ENCODE data around the gene PSEN2. TPM values are rescaled to one million over a fixed set of nuclear protein-coding genes. Genes with fewer than 3 reads are reported as not detected.

The PSEN2 gene
- total and polyA plus RNA-seq, 2 of the 8 experiments (the other 6 are each of a cell fraction or from before 2014, with no cell fraction given), result 22.9 to 29.0 TPM

GRCh38 chr1:226873771-226874578 lies 3.6 kb downstream of the PSEN2 start:
- no peaks in the 10 kb centered on the region for H3K9me3 ChIP-seq (ENCODE audit: insufficient read depth in 2 of 2, low read depth in 1 of 2, low read length in 1 of 2)
- H2BK15ac ChIP-seq (ENCODE audit: low read length), result peak overlapping the region; percentile 88; the same call in 1 of the 2 replicates
- H3K27ac ChIP-seq (ENCODE audit: low read depth, low read length), result no peak overlapping the region
- no peak overlapping the region for H3K4ac ChIP-seq (replicated peaks; ENCODE audit: insufficient read length, low read depth, low read length)
- peaks cover 4 to 12% (median 10%) of the 10 kb centered on the region in 4 experiments for H3K4me1 ChIP-seq (replicated peaks in 1 of 4; ENCODE audit: control insufficient read depth in 3 of 4, insufficient read depth in 4 of 4, low read length in 3 of 4)
- ChIA-PET POLR2A (ENCODE audit: partially characterized antibody) (interaction anchor here (0.9 to 1.3 kb wide), 3 partner anchors 10 to 220 kb away, joined by 3 to 4 read pairs (median 3); no protein-coding TSS in a partner anchor), CTCF (ENCODE audit: partially characterized antibody) (interaction anchor here (0.6 to 2.0 kb wide), 3 partner anchors 15 to 240 kb away, joined by 3 to 8 read pairs (median 4); no protein-coding TSS in a partner anchor)
- TF ChIP-seq RFX5 (IDR thresholded peaks at IDR 0.05; ENCODE audit: borderline replicate concordance, low read depth, low read length), result no peak
- H4K8ac ChIP-seq (ENCODE audit: extremely low read depth, insufficient read depth, low read length), result no peak overlapping the region
- no peak for DNase-seq (ENCODE audit: low read depth in 1 of 2, low spot score in 2 of 2)
- no peak overlapping the region for H2BK12ac ChIP-seq (ENCODE audit: low read depth, low read length)
- no peak overlapping the region for H3K23ac ChIP-seq (ENCODE audit: insufficient read length)
- H3K27me3 ChIP-seq (replicated peaks in 1 of 4; ENCODE audit: control insufficient read depth in 3 of 4, extremely low read depth in 1 of 4, insufficient read depth in 3 of 4, low read length in 3 of 4), result peaks cover 0 to 12% (median 5%) of the 10 kb centered on the region in 4 experiments; a peak in 4 of 7 replicates
- no peak overlapping the region for H3K18ac ChIP-seq (ENCODE audit: extremely low read depth, low read length)
- H2BK120ac ChIP-seq (replicated peaks; ENCODE audit: low read depth, low read length), result no peak overlapping the region
- H4K91ac ChIP-seq (replicated peaks; ENCODE audit: insufficient read length, low read length), result no peak overlapping the region
- 86% methylated on average over 7 of the region's 7 CpGs; no CpG with 5 or more reads in 1 of the 2 experiments for WGBS, 2 experiments (ENCODE audit: extremely low coverage in 1 of 2, insufficient coverage in 1 of 2, insufficient read length in 1 of 2, insufficient replicate concordance in 2 of 2, low coverage in 1 of 2, low lambda C conversion rate in 2 of 2, missing lambda C conversion rate in 1 of 2)
- peaks cover 2% of the 10 kb centered on the region for H3K79me1 ChIP-seq (ENCODE audit: low read depth, low read length)
- H4K20me1 ChIP-seq (replicated peaks in 1 of 2; ENCODE audit: control insufficient read depth in 1 of 2, insufficient read depth in 2 of 2, low read length in 2 of 2), result no peaks in the 10 kb centered on the region
- peaks cover 0 to 3% (median 3%) of the 10 kb centered on the region in 4 experiments; a peak in 3 of 8 replicates for H3K36me3 ChIP-seq (ENCODE audit: control insufficient read depth in 2 of 4, insufficient read depth in 4 of 4, low read length in 3 of 4)
- H3K4me2 ChIP-seq (ENCODE audit: insufficient read depth in 1 of 2, low read depth in 2 of 2, low read length in 2 of 2), result no peak overlapping the region
- H2BK20ac ChIP-seq (ENCODE audit: low read length), result no peak overlapping the region
- no peak overlapping the region for H3K9ac ChIP-seq (replicated peaks in 1 of 4; ENCODE audit: extremely low read depth in 1 of 4, low read depth in 3 of 4, low read length in 3 of 4)
- FAIRE-seq, result no peak
- H3K56ac ChIP-seq (replicated peaks; ENCODE audit: insufficient read length, low read depth, low read length), result no peak overlapping the region
- H3K4me3 ChIP-seq (ENCODE audit: extremely low read depth in 1 of 4, insufficient read depth in 2 of 4, low read depth in 3 of 4, low read length in 4 of 4), result no peak overlapping the region
- peaks cover 10% of the 10 kb centered on the region; the same call in 1 of the 2 replicates for H3K23me2 ChIP-seq (ENCODE audit: low read depth, low read length)
- H2BK5ac ChIP-seq (ENCODE audit: low read depth, low read length), result no peak overlapping the region; the same call in 1 of the 2 replicates
- no peaks in the 10 kb centered on the region for H3K79me2 ChIP-seq (ENCODE audit: control insufficient read depth in 1 of 2, insufficient read depth in 2 of 2, low read length in 2 of 2)
- no peak overlapping the region for H4K5ac ChIP-seq (ENCODE audit: insufficient read length, low read depth, low read length)
- no peak overlapping the region for H2AFZ ChIP-seq (ENCODE audit: low read length)
- no peak overlapping the region for H2AK5ac ChIP-seq (ENCODE audit: low read depth, low read length)
- no peak overlapping the region for H3K14ac ChIP-seq (ENCODE audit: insufficient read length)
